IPS DF 6.9 (cell line): ENCODE data around the gene DARS1.
"Not testable (repeated sequence)": the region's sequence is repeated elsewhere in the genome, so short reads cannot be mapped to it uniquely, and the experiment has no call there.

ENCODE experiments used
- DNase-seq: peaks from one replicate; pipeline ENCODE4 v3.0.0-alpha.2; 2013; ENCODE audit warnings: low read depth, low spot score
- H3K27ac ChIP-seq: one replicate; pipeline ENCODE4 v1.5.1; 2013; ENCODE audit warnings: low read length, control low read depth
- H3K27me3 ChIP-seq: 2 replicates; pipeline ENCODE4 v1.6.1; 2013; ENCODE audit warnings: mild to moderate bottlenecking, low read length; ENCODE audit not compliant: control insufficient read depth, insufficient read depth
- H3K36me3 ChIP-seq: 2 replicates; pipeline ENCODE4 v1.6.1; 2013; ENCODE audit warnings: low read length; ENCODE audit not compliant: control insufficient read depth, insufficient read depth
- H3K4me1 ChIP-seq: 2 replicates; pipeline ENCODE4 v1.6.1; 2013; ENCODE audit warnings: low read length; ENCODE audit not compliant: control insufficient read depth, insufficient read depth
- H3K4me3 ChIP-seq: 2 replicates; pipeline ENCODE4 v1.5.1; 2013; ENCODE audit warnings: mild to moderate bottlenecking, low read length
- H3K9me3 ChIP-seq: 2 replicates; pipeline ENCODE4 v1.6.1; 2013; ENCODE audit warnings: low read length, inconsistent platforms; ENCODE audit not compliant: control insufficient read depth, insufficient read depth
- WGBS: extraction: QIAGEN DNeasy Blood & Tissue Kit; methylation state at CpG from one replicate; pipeline ENCODE4 v1.1.7; 2013; ENCODE audit warnings: mixed read lengths, missing lambda C conversion rate; ENCODE audit not compliant: insufficient read length, insufficient coverage; 5-methylcytosine and 5-hydroxymethylcytosine counted together

DARS1 gene

DNA sequence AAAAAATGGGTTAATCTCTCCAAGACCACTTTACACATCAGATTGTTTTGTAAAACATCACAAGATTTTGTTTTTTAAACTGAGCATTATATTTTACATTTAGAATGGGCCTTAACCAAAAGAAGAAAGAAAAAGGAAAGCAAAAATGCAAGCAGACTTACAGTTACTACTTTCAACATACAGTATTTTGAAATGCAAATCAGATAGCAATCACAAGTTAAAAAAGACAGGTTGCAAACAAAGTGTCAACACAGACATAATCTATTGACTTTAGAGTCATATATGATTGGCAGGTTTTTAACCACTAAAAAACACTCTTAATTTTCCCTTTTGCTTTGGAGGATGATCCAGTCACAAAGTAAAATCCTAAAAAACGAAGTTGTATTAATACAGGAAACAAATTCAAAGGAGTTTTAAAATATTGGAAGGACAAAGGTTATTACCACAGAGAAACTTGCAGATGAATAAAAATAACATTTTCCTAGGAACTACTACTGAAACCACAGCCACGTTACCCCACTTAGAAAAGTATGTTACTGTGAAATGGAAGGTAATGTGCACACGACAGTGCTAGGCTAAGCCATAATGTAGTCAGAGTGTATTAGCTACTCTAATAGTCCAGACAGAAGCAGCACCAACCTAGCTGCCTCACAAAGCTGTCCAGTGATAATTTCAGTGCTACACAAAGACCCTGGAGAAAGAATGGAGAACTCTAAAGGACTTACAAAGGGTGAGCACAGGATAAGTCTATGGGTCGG lies 22.9 kb downstream of the DARS1 start:
- 0 out of 2 replicates have a peak, but pooled peaks cover 2% of the 10 kb centered on the region for H3K4me1 ChIP-seq
- H3K27me3 ChIP-seq: no peaks in the 10 kb centered on the region
- DNase-seq: no peak
- H3K4me3 ChIP-seq: no peak overlapping the region
- no peak overlapping the region for H3K27ac ChIP-seq
- no peaks in the 10 kb centered on the region for H3K36me3 ChIP-seq
- H3K9me3 ChIP-seq: no peaks in the 10 kb centered on the region
- WGBS: no CpG with 5 or more reads among the region's 4 CpGs

DNA sequence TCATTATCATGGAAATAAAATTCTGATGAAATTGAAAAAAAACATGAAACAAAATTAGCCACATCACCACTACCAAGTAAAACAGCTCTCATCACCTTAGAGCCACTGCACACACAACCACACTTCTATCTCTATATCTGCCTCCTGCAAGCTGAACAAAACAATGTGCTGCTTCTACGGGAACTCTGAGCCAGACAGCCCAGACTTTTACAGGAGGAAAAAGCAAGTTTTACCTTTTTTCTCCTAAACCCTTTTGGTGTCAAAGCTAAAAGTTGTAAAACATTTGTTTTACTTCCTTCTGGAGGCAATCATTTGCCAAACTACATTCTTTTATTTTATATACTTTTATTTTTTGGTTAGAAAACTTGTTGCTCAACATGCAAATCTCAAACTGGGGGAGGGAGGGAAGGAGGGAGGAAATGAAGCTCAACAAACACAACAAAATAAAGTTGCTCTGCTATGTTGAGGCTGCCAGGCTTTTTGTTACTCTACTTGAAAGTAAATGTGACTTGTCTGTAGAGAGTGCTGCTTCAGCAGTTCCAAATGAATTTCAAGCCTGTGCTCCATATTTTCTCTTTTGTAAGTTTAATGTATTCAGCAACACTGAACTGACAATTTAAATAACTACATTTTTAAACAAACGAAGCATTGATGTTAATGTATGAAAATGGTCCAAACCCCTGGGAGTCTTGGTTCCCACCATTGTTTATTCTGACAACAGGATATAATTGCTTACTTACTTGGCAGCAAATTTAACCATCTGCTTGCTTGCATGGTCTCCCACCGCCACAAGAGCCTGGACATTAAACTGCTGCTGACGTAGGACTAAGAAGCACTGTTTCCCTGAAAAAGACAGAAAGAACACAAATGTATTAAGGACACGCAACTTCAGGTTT lies 24.5 kb downstream of the DARS1 start:
- Histone ChIP-seq H3K27me3 (no peaks in the 10 kb centered on the region), H3K4me3 (no peak overlapping the region), H3K9me3 (no peaks in the 10 kb centered on the region), H3K4me1 (0 out of 2 replicates have a peak, but pooled peaks cover 2% of the 10 kb centered on the region), H3K36me3 (no peaks in the 10 kb centered on the region), H3K27ac (peak overlapping the region; percentile 44)
- no CpG with 5 or more reads among the region's 5 CpGs for WGBS
- peak; percentile 11 for DNase-seq

DNA sequence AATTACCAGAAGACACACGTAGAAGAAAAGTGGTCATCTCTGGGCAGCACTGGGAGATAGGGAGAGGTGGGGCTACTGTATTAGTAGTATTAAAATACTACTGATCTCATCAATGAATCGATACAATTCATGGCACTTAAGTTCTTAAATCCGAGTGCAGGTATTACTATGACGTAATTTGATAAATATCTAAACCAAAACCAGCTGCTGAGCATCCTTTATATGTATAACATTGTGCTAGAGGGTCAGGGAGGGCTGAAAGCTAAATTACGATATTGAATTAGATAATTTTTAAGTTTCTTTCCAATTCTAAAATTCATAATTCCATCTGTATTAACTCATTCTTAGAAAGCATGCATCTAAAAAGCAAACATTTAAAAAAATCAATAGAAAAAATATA lies 25.3 kb downstream of the DARS1 start:
- Histone ChIP-seq H3K36me3 (no peaks in the 10 kb centered on the region), H3K4me1 (0 out of 2 replicates have a peak, but pooled peaks cover 2% of the 10 kb centered on the region), H3K27ac (no peak overlapping the region), H3K9me3 (no peaks in the 10 kb centered on the region), H3K4me3 (no peak overlapping the region), H3K27me3 (no peaks in the 10 kb centered on the region)
- no peak for DNase-seq
- no CpG with 5 or more reads among the region's 5 CpGs for WGBS

DNA sequence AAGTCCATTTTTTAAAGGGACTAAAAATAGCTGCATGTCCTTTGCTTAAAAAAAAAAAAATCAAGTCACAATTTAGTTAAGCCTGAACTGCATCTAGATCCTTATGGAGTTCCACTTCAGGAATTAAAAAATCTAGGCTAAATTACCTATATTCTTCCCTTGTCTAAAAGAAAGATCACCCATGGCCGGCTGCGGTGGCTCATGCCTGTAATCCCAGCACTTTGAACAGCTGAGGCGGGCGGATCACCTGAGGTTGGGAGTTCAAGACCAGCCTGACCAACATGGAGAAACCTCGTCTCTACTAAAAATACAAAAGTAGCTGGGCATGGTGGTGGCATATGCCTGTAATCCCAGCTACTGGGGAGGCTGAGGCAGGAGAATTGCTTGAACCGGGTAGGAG lies 26.5 kb downstream of the DARS1 start:
- not testable (repeated sequence) for H3K4me1 ChIP-seq, H3K9me3 ChIP-seq, H3K36me3 ChIP-seq, H3K27me3 ChIP-seq, H3K27ac ChIP-seq, DNase-seq, H3K4me3 ChIP-seq
- WGBS: no CpG with 5 or more reads among the region's 6 CpGs

DNA sequence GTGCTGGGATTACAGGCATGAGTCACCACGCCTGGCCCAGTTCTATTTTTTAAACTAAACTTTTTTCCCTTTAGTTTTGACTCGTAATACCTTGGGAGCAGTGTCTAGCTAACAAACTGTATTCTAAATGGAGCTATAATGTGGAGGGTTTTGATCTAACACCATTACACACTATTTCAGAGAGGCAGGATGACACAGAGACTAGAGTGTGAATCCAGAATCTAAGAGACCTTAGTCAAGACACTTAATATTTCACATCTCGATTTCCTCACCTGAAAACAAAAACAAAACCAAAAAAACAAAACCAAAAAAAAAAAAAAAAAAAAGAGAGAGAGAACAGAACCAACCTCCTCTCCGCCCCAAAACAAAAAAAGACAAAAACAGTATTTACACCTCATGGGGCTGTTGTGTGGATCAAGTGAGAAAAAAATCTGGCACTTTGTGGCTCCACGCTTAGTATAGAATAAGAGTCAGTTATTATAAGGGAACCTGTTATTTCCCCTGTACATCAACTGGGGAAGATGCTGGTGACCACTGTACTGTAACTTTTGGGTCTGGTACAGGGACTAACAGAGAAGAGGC lies 31.3 kb downstream of the DARS1 start:
- H3K9me3 ChIP-seq: no peaks in the 10 kb centered on the region
- no peak for DNase-seq
- no peaks in the 10 kb centered on the region for H3K27me3 ChIP-seq
- no peaks in the 10 kb centered on the region for H3K4me1 ChIP-seq
- WGBS: no CpG with 5 or more reads among the region's 5 CpGs
- H3K4me3 ChIP-seq: no peak overlapping the region
- H3K36me3 ChIP-seq: no peaks in the 10 kb centered on the region
- H3K27ac ChIP-seq: no peak overlapping the region

DNA sequence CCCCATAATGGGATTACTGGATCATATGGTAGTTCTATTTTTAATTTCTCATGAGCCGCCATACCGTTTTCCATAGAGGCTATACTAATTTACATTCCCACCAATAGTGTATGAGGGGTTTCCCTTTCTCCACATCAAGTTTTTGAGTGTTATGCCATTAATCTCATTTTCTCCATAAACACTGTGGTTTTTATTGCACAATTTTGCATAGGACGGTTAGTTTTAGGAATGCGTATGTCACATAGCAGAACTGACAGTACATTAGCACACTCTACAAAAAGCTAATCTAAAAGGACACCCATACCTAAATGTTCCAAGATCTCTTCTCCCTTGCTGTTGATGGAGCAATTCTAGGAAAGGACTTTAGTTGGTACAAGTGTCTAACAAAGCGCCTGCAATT lies 32.5 kb downstream of the DARS1 start:
- no peaks in the 10 kb centered on the region for H3K4me1 ChIP-seq
- DNase-seq: no peak
- no peak overlapping the region for H3K27ac ChIP-seq
- no peaks in the 10 kb centered on the region for H3K27me3 ChIP-seq
- H3K4me3 ChIP-seq: no peak overlapping the region
- H3K36me3 ChIP-seq: no peaks in the 10 kb centered on the region
- WGBS: no CpG with 5 or more reads among the region's 5 CpGs
- H3K9me3 ChIP-seq: no peaks in the 10 kb centered on the region

DNA sequence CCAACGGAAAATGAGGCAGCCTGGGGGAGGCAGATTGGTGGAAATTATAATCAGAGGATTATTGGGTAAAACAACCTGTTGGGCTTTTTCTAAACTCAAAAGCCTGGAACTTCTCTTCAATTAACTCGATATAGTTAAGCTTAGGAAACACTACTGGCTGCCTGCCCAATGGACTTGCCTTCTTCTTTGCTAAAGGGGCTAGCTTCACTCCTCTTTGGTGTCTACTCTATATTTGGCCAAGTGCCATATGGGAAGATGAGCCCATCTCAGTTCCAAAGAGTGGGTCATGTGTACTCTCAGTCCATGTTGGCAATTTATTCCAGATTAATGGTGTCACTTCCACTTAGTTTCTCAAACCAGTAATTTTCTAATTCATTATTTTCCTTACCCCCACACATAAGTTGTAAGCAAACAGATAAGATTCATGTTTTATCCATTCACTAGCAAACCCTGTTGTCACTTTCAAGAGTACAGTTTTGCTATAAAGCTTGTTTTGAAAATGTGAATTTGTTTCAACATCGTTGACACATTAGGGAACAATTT lies 34.3 kb downstream of the DARS1 start:
- WGBS: no CpG with 5 or more reads among the region's 3 CpGs
- Histone ChIP-seq H3K27ac (no peak overlapping the region), H3K4me3 (no peak overlapping the region), H3K9me3 (no peaks in the 10 kb centered on the region), H3K36me3 (no peaks in the 10 kb centered on the region), H3K27me3 (no peaks in the 10 kb centered on the region), H3K4me1 (no peaks in the 10 kb centered on the region)
- DNase-seq: no peak

DNA sequence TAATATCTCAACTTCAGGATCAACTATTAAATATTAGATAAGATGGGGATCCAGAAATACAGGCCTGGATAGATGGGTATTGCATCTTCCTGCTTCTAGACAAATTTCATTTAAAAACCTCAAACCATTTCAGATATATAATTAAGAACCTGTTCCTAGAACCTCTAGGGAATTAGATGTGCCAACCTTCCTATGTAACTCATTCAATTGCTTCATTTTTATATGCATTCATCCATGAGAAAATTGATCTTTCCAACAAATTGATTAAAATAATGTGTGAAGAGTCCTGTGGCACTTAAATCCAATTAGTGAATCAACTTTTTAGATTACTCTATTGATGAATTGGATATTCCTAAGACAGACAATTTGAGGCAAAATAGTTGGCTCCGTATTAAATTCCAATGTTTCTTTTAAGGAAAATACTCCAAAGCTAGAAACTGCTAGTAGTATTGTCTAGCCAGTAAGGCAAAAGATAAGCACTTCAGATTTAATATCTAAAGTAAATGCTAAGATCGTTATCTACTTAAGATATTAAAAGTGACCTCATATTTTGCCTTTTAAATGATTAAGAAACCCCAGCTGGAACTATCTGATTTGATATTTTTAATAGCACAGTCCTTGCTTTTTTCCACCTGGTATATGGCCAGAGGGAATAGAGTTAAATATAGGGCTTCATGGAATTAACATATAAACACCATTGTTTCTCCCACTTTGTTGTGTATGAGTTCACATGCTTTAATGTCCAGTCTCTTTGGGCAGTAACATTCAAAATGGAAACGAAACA lies 35.8 kb downstream of the DARS1 start:
- no peaks in the 10 kb centered on the region for H3K9me3 ChIP-seq
- H3K4me3 ChIP-seq: no peak overlapping the region
- WGBS: no CpG with 5 or more reads among the region's 3 CpGs
- no peak for DNase-seq
- H3K27me3 ChIP-seq: no peaks in the 10 kb centered on the region
- H3K4me1 ChIP-seq: no peaks in the 10 kb centered on the region
- no peak overlapping the region for H3K27ac ChIP-seq
- no peaks in the 10 kb centered on the region for H3K36me3 ChIP-seq

DNA sequence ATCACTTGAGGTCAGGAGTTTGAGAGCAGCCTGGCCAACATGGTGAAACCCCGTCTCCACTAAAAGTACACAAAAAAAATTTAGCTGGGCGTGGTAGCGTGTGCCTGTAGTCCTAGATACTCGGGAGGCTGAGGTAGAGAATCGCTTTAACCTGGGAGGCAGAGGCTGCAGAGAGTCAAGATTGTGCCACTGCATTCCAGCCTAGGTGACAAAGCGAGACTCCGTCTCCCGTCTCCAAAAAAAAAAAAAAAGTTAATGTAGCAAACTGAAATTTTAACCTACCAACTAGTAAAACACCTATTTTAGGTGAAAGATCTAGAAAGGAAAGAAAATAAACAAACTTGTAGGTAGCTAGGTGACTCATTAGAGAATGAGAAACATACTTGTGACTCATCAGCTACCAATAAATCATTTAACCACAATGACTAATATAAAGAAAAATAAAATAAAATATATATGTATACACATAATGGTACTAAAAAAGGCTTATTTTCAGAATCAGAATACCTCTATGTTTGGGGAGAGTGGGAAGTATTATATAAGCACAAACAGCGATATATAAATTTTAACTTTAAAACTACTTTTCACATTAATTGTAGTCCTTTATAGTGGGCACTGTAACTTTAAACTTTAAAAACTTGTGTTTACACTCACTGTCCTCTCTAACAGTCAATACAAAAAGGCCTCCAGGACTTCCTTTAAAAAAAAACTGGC lies 36.6 kb downstream of the DARS1 start:
- H3K27me3 ChIP-seq: no peaks in the 10 kb centered on the region
- no CpG with 5 or more reads among the region's 9 CpGs for WGBS
- no peaks in the 10 kb centered on the region for H3K4me1 ChIP-seq
- no peaks in the 10 kb centered on the region for H3K36me3 ChIP-seq
- no peak for DNase-seq
- H3K9me3 ChIP-seq: no peaks in the 10 kb centered on the region
- H3K4me3 ChIP-seq: no peak overlapping the region
- H3K27ac ChIP-seq: no peak overlapping the region
